GM19240 (cell line): ENCODE measurements around the gene ODF4.
"Not testable (repeated sequence)": the region's sequence is repeated elsewhere in the genome, so short reads cannot be mapped to it uniquely, and the experiment has no call there.

Experiments
- DNase-seq: peaks from one replicate; pipeline ENCODE4 v3.0.0; 2011; ENCODE audit warnings: low spot score; ENCODE audit not compliant: insufficient read length

Gene ODF4

GRCh38 chr17:8366231-8366630 is 26.6 kb downstream of the ODF4 start:
- no peak for DNase-seq

GRCh38 chr17:8368193-8368592 is 28.6 kb downstream of the ODF4 start:
- DNase-seq, result no peak

- DNase-seq, result no peak
These were observed 30.3 kb downstream of the ODF4 start for GRCh38 chr17:8369944-8370343.

GRCh38 chr17:8371786-8372185 is 32.1 kb downstream of the ODF4 start:
- DNase-seq, result no peak

GRCh38 chr17:8372422-8372821 is 32.8 kb downstream of the ODF4 start:
- DNase-seq, result no peak

GRCh38 chr17:8373856-8374255 is 34.2 kb downstream of the ODF4 start:
- DNase-seq, result not testable (repeated sequence)

- no peak for DNase-seq
These were observed 36.2 kb downstream of the ODF4 start for GRCh38 chr17:8375738-8376259.

- DNase-seq, result peak; percentile 96
These were observed 36.8 kb downstream of the ODF4 start, which contains the start of gene KRABD2 for GRCh38 chr17:8376271-8377067. TSS of gene KRABD2 (minus strand) at chr17:8376704.

GRCh38 chr17:8377422-8377821 is 37.8 kb downstream of the ODF4 start:
- no peak for DNase-seq

GRCh38 chr17:8378117-8378516 is 38.5 kb downstream of the ODF4 start:
- DNase-seq, result not testable (repeated sequence)

- no peak for DNase-seq
These were observed 40.4 kb downstream of the ODF4 start for GRCh38 chr17:8380049-8380448.

- no peak for DNase-seq
These were observed 42.6 kb downstream of the ODF4 start for GRCh38 chr17:8382052-8382879.

GRCh38 chr17:8382880-8383142 is 43.2 kb downstream of the ODF4 start:
- no peak for DNase-seq

- peak; percentile 93 for DNase-seq
These were observed 43.6 kb downstream of the ODF4 start, which contains the start of gene RPL26 for GRCh38 chr17:8383143-8383822. TSS of gene RPL26 (minus strand) at chr17:8383193. CDS start at chr17:8382310, 883 bp downstream.

GRCh38 chr17:8384801-8385378 is 45.2 kb downstream of the ODF4 start:
- DNase-seq, result no peak

- DNase-seq, result no peak
These were observed 47.2 kb downstream of the ODF4 start for GRCh38 chr17:8386841-8387240.

GRCh38 chr17:8387914-8388651 is 48.4 kb downstream of the ODF4 start:
- DNase-seq, result no peak

- no peak for DNase-seq
These were observed 52.1 kb downstream of the ODF4 start for GRCh38 chr17:8391711-8392110.

GRCh38 chr17:8392274-8392673 is 52.6 kb downstream of the ODF4 start:
- DNase-seq, result no peak

GRCh38 chr17:8392674-8393469 is 53.2 kb downstream of the ODF4 start:
- DNase-seq, result no peak
